Uterus (tissue), 4 donors: Measurements from ENCODE around the gene LMX1A. TPM values are rescaled to one million over a fixed set of nuclear protein-coding genes. Genes with fewer than 3 reads are reported as not detected.

ENCODE experiments used
- DNase-seq, 2 donors: peaks; one replicate each; pipeline ENCODE4 v3.0.0-alpha.2; 2019 to 2020
- H3K27ac ChIP-seq, 2 donors: fragments of 200-600 bp; sonication (generic); 1 replicate in 1 of 2; 2 replicates in 1 of 2; pipeline ENCODE4 v1.5.1; 2016 to 2018
- H3K27me3 ChIP-seq, 2 donors: fragments of 200-600 bp; sonication (generic); one replicate each; pipeline ENCODE4 v1.5.1; 2018 to 2019; ENCODE audit warnings: control low read depth in 1 of 2
- H3K36me3 ChIP-seq, 2 donors: fragments of 200-600 bp; sonication (generic); one replicate each; pipeline ENCODE4 v1.5.1; 2019; ENCODE audit warnings: control low read depth in 1 of 2
- H3K4me1 ChIP-seq, 2 donors: fragments of 200-600 bp; sonication (generic); one replicate each; pipeline ENCODE4 v1.5.1; 2018 to 2019; ENCODE audit warnings: control low read depth in 1 of 2
- H3K4me3 ChIP-seq, 2 donors: fragments of 200-600 bp; sonication (generic); 1 replicate in 1 of 2; 2 replicates in 1 of 2; pipeline ENCODE4 v1.5.1; 2018 to 2019; ENCODE audit warnings: mild to moderate bottlenecking in 1 of 2
- H3K9me3 ChIP-seq, 2 donors: fragments of 200-600 bp; sonication (generic); one replicate each; pipeline ENCODE4 v1.5.1; 2019; ENCODE audit warnings: control low read depth in 1 of 2
- CTCF ChIP-seq, 4 experiments: fragments of 200-600 bp in 2 of 4; fragments of 450-650 bp in 2 of 4; sonication (generic) in 2 of 4; IDR thresholded peaks; one replicate each; pipeline ENCODE4 v1.5.1; 2016 to 2019; ENCODE audit warnings: antibody characterized with exemption in 4 of 4, mild to moderate bottlenecking in 2 of 4, moderate library complexity in 1 of 4
- POLR2A ChIP-seq, 2 donors: fragments of 450-650 bp; IDR thresholded peaks; one replicate each; pipeline ENCODE4 v1.6.1; 2016; ENCODE audit warnings: antibody characterized with exemption in 2 of 2, mild to moderate bottlenecking in 1 of 2, moderate library complexity in 1 of 2
- intact Hi-C: fragments of 100-400 bp; cut with DNase I; formaldehyde crosslinking; loops from one replicate; pipeline ENCODE4 v1.15.1; 2023; ENCODE audit warnings: low total_unique reads
- total RNA-seq, 4 donors: library from RNA; depleted of rRNA in 3 of 4; stranded (reverse); fragments of >200 nt in 3 of 4; gene quantifications; one replicate each; pipeline versions ENCODE4 v1.1.0 to v1.2.4, GENCODE V29; 2014 to 2023
- donor health status: DM: yes; HTN: yes; CAD: no.

LMX1A gene
- total RNA-seq, 4 donors from 2014 or later, result 0.41 TPM; not detected in 3

- H3K4me1 ChIP-seq, result no peaks in the 10 kb centered on the region
- H3K4me3 ChIP-seq, result no peak overlapping the region
- intact Hi-C loops, result no loop called here
- no peak for TF ChIP-seq CTCF (IDR thresholded peaks at IDR 0.05)
- TF ChIP-seq POLR2A (IDR thresholded peaks at IDR 0.05), result no peak
- H3K36me3 ChIP-seq, result no peaks in the 10 kb centered on the region
- H3K27ac ChIP-seq, result no peak overlapping the region
- no peak for DNase-seq
- no peaks in the 10 kb centered on the region for H3K9me3 ChIP-seq
- H3K27me3 ChIP-seq, result no peaks in the 10 kb centered on the region
Measured at GRCh38 chr1:165313903-165314302, 42.6 kb downstream of the LMX1A start.

DNA sequence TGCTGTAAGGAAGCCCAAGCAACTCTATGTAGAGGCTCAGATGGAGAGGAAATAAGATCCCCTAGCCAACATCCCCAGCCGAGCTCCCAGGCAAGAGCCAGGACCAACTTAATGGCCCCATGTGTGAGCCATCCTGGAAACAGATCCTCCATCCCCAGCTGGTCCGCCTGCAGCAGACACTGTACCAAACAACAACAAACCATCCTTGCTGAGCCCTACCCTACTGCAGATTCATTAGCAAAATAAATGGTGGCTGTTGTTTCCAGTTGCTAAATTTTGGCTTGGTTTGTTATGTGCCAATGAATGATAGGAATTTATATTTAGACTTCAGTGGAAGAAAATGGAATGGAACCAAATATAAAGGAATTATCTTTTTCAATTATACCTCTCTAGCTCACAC lies 43.9 kb downstream of the LMX1A start:
- Histone ChIP-seq H3K9me3 (no peaks in the 10 kb centered on the region), H3K36me3 (no peaks in the 10 kb centered on the region), H3K4me3 (no peak overlapping the region), H3K27me3 (no peaks in the 10 kb centered on the region), H3K4me1 (no peaks in the 10 kb centered on the region), H3K27ac (no peak overlapping the region)
- TF ChIP-seq POLR2A (IDR thresholded peaks at IDR 0.05), result no peak
- TF ChIP-seq CTCF (IDR thresholded peaks at IDR 0.05), result no peak
- DNase-seq, result no peak
- intact Hi-C loops, result no loop called here

DNA sequence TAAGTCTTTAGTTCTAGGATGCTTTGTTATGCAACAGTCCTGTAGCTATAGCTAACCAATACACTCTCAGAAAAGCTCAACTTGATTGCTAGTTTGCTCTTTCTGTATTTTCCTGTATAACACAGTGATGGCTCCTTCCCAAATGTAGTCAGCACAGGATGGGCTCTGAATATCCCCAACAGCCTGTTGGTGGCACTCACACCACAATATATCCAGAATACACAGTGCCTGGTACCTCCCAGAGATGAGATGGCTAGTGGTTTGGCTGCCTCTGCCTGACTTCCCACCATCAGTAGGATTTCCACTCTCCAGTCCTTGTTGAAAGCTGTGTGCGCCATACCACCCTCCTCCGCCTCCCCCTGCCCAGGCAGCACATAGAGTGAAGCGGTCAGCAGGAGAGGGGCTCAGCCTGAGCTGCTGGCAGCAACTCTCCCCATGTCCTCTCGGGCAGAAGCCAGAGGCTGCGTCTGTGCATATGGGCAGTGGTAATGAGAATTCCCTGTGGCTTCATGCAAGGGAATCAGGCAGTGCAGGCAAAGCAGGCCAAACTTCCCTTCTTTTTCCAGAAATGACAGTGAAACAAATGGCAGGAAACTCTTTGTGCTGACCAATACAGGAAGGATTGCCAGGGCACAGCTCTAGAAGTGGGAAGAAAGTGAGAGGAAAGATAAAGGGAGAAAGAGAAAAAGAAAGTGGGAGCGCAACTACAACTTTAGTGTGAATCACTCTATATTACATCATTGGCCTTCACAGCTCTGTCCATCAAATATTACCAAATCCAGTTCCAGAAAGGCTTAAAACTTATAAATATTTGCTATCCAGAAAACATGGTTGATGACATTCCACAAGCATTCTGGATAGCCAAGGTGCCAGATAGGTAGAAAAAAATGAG lies 49.7 kb downstream of the LMX1A start:
- no peaks in the 10 kb centered on the region for H3K27me3 ChIP-seq
- DNase-seq, result no peak
- no peak overlapping the region for H3K27ac ChIP-seq
- no peak for TF ChIP-seq POLR2A (IDR thresholded peaks at IDR 0.05)
- TF ChIP-seq CTCF (IDR thresholded peaks at IDR 0.05), result no peak
- no peaks in the 10 kb centered on the region for H3K4me1 ChIP-seq
- intact Hi-C loops, result no loop called here
- H3K36me3 ChIP-seq, result no peaks in the 10 kb centered on the region
- no peak overlapping the region for H3K4me3 ChIP-seq
- H3K9me3 ChIP-seq, result no peaks in the 10 kb centered on the region

GRCh38 chr1:165303386-165303785 lies 53.1 kb downstream of the LMX1A start:
- H3K4me1 ChIP-seq, result no peaks in the 10 kb centered on the region
- intact Hi-C loops, result no loop called here
- H3K36me3 ChIP-seq, result no peaks in the 10 kb centered on the region
- no peaks in the 10 kb centered on the region for H3K27me3 ChIP-seq
- no peak for TF ChIP-seq POLR2A (IDR thresholded peaks at IDR 0.05)
- no peak for TF ChIP-seq CTCF (IDR thresholded peaks at IDR 0.05)
- no peaks in the 10 kb centered on the region for H3K9me3 ChIP-seq
- no peak for DNase-seq
- no peak overlapping the region for H3K4me3 ChIP-seq
- no peak overlapping the region for H3K27ac ChIP-seq

DNA sequence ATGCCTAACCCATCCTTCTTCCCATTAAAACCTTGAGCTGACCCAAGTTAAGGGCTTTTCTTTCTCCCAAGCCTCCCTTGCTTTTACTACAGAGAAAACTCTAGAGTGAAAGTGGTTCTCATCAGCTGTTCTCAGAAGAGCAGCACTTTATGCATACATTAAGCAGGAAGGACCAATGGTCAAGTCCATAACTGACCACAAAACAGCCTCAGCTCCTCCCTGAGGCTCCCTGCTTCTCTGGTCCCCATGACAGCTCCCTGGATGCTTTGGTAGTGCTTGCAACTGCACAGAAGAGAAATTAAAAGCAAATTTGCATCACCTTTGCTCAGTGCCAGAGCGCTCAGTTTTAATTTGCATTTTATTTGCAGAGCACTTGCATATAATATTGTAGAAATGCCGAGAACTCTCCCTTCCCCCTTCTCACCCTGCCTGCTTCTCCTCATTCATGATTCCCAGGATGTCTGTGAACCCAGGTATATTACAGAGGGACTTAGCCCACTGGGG lies 56.1 kb downstream of the LMX1A start:
- Histone ChIP-seq H3K36me3 (no peaks in the 10 kb centered on the region), H3K27ac (no peak overlapping the region), H3K27me3 (no peaks in the 10 kb centered on the region), H3K4me3 (no peak overlapping the region), H3K4me1 (no peaks in the 10 kb centered on the region), H3K9me3 (no peaks in the 10 kb centered on the region)
- no peak for DNase-seq
- TF ChIP-seq CTCF (IDR thresholded peaks at IDR 0.05) (no peak), POLR2A (IDR thresholded peaks at IDR 0.05) (no peak)
- intact Hi-C loops, result no loop called here
